WTC11 (cell line): ENCODE data around the gene AGBL4.

Source experiments
- ATF3 ChIP-seq: sonication (generic); formaldehyde crosslinking; conservative IDR thresholded peaks from 2 replicates; pipeline ENCODE4 v1.8.1; 2022; ENCODE audit warnings: mild to moderate bottlenecking, missing genetic modification reagents
- CREB1 ChIP-seq: sonication (generic); formaldehyde crosslinking; IDR thresholded peaks from 2 replicates; pipeline ENCODE4 v1.8.0; 2023; ENCODE audit warnings: mild to moderate bottlenecking, missing genetic modification reagents
- ELF4 ChIP-seq: sonication (generic); formaldehyde crosslinking; IDR thresholded peaks from 2 replicates; pipeline ENCODE4 v1.8.1; 2022; ENCODE audit warnings: low read depth, mild to moderate bottlenecking, moderate library complexity, missing genetic modification reagents
- ESRRA ChIP-seq: sonication (generic); formaldehyde crosslinking; IDR thresholded peaks from 2 replicates; pipeline ENCODE4 v1.8.1; 2022; ENCODE audit warnings: mild to moderate bottlenecking, missing genetic modification reagents, borderline replicate concordance
- ETV6 ChIP-seq: sonication (generic); formaldehyde crosslinking; IDR thresholded peaks from 2 replicates; pipeline ENCODE4 v1.8.1; 2022; ENCODE audit warnings: mild to moderate bottlenecking, missing genetic modification reagents
- KAT7 ChIP-seq: sonication (generic); formaldehyde crosslinking; IDR thresholded peaks from 2 replicates; pipeline ENCODE4 v1.8.1; 2023; ENCODE audit warnings: missing genetic modification reagents, mild to moderate bottlenecking, borderline replicate concordance
- SP1 ChIP-seq: sonication (generic); formaldehyde crosslinking; conservative IDR thresholded peaks from 2 replicates; pipeline ENCODE4 v1.8.1; 2022; ENCODE audit warnings: missing genetic modification reagents
- TF ChIP-seq, protein P1 (sequence below): fragments of 200-600 bp; IDR thresholded peaks from 2 replicates; pipeline ENCODE4 v1.8.0; 2022; ENCODE audit warnings: antibody characterized with exemption

DNA sequence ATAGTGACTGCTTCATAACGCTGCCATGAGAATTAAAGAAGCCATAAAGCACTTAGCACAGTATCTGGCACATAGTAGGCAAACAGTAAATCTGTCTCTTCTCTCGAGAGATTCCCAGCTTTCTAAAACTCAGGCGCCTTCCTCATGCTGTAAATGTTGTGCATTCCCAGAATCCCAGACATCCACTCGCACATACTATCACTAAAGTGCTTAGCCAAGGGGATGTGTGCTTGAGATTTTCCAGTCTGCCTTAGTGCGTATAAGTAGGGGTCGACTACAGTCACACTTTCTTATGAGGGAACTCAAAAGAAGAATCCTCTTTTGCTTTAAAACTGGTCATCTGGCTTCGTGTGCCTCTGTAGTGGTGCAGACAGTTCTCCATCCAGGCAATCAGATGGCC is 1453.2 kb downstream of the AGBL4 start:
- TF ChIP-seq, protein P1, sequence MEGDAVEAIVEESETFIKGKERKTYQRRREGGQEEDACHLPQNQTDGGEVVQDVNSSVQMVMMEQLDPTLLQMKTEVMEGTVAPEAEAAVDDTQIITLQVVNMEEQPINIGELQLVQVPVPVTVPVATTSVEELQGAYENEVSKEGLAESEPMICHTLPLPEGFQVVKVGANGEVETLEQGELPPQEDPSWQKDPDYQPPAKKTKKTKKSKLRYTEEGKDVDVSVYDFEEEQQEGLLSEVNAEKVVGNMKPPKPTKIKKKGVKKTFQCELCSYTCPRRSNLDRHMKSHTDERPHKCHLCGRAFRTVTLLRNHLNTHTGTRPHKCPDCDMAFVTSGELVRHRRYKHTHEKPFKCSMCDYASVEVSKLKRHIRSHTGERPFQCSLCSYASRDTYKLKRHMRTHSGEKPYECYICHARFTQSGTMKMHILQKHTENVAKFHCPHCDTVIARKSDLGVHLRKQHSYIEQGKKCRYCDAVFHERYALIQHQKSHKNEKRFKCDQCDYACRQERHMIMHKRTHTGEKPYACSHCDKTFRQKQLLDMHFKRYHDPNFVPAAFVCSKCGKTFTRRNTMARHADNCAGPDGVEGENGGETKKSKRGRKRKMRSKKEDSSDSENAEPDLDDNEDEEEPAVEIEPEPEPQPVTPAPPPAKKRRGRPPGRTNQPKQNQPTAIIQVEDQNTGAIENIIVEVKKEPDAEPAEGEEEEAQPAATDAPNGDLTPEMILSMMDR, result no peak
- TF ChIP-seq ATF3 (CRISPR knock-in tag) (no peak), CREB1 (CRISPR knock-in tag) (no peak), ELF4 (CRISPR knock-in tag) (no peak), ESRRA (CRISPR knock-in tag) (no peak), ETV6 (CRISPR knock-in tag) (no peak), KAT7 (CRISPR knock-in tag) (no peak), SP1 (CRISPR knock-in tag) (no peak)
